Endothelial cell of umbilical vein (primary cell): Measurements from ENCODE around the gene MAP2K7.

Source experiments
- CTCF ChIP-seq, 2 donors: IDR thresholded peaks; 1 replicate in 1 of 2; 2 replicates in 1 of 2; pipeline ENCODE4 v1.5.1; 2011; ENCODE audit warnings: low read length in 2 of 2, mild to moderate bottlenecking in 2 of 2, moderate library complexity in 2 of 2, control low read depth in 1 of 2, inconsistent platforms in 1 of 2, low read depth in 1 of 2; ENCODE audit not compliant: insufficient read depth in 1 of 2; ENCODE audit errors: extremely low read depth in 1 of 2
- EZH2 ChIP-seq: IDR thresholded peaks from 2 replicates; pipeline ENCODE4 v1.6.1; 2012; ENCODE audit warnings: borderline replicate concordance, low read depth, mild to moderate bottlenecking, moderate library complexity, low read length, inconsistent platforms; ENCODE audit not compliant: severe bottlenecking
- POLR2A ChIP-seq: IDR thresholded peaks from 2 replicates; pipeline ENCODE4 v1.6.1; 2012; ENCODE audit warnings: low read depth, mild to moderate bottlenecking, control low read depth, low read length
- POLR2AphosphoS5 ChIP-seq: IDR thresholded peaks from 2 replicates; pipeline ENCODE4 v1.6.1; 2012; ENCODE audit warnings: low read depth, mild to moderate bottlenecking, control low read depth, low read length, moderate library complexity; ENCODE audit not compliant: insufficient read depth
- TF ChIP-seq, protein P1 (sequence below): IDR thresholded peaks from 2 replicates; pipeline ENCODE4 v1.6.1; 2011; ENCODE audit not compliant: insufficient read depth, insufficient read length

- TF ChIP-seq, protein P1, sequence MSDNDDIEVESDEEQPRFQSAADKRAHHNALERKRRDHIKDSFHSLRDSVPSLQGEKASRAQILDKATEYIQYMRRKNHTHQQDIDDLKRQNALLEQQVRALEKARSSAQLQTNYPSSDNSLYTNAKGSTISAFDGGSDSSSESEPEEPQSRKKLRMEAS, result no peak
- TF ChIP-seq POLR2AphosphoS5 (no peak), CTCF (IDR thresholded peaks at IDR 0.05; ENCODE audit: extremely low read depth in 1 of 2, insufficient read depth in 1 of 2, low read depth in 1 of 2, low read length in 2 of 2) (no peak), POLR2A (no peak), EZH2 (no peak)
These were observed 30.4 kb downstream of the MAP2K7 start for GRCh38 chr19:7933828-7934725.
